Stimulated activated CD8-positive, alpha-beta memory T cell treated with anti-CD3 and anti-CD28 coated beads, Interleukin-15, amount 100 ng/mL, for 4 hours (primary cell): ENCODE results near the gene PTPRM.
"Not testable (repeated sequence)": the region's sequence is repeated elsewhere in the genome, so short reads cannot be mapped to it uniquely, and the experiment has no call there.

Experiments used
- DNase-seq, 2 donors: peaks; one replicate each; pipeline ENCODE4 v3.0.0-alpha.2; 2020; ENCODE audit warnings: low read depth in 2 of 2

PTPRM gene

DNA sequence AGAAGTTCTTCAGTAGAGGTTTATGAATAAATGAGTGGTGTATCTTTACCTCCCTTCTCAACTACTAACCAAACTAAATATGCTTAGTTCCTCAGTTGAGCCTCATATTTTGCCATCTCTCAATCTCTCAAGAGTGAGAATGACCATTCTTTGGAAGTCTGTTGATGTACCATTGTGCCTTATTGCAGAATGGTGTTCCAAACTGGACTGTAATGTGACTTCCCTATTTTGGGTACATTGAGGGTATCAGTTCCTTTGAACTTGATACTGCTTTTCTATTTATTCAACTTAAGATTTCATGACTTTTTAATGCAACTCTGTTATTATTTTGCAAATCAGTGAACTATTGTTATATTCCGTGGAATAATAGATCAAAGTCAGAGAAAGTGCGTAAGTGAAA, 159.4 kb downstream of the PTPRM start:
- DNase-seq, result no peak

DNA sequence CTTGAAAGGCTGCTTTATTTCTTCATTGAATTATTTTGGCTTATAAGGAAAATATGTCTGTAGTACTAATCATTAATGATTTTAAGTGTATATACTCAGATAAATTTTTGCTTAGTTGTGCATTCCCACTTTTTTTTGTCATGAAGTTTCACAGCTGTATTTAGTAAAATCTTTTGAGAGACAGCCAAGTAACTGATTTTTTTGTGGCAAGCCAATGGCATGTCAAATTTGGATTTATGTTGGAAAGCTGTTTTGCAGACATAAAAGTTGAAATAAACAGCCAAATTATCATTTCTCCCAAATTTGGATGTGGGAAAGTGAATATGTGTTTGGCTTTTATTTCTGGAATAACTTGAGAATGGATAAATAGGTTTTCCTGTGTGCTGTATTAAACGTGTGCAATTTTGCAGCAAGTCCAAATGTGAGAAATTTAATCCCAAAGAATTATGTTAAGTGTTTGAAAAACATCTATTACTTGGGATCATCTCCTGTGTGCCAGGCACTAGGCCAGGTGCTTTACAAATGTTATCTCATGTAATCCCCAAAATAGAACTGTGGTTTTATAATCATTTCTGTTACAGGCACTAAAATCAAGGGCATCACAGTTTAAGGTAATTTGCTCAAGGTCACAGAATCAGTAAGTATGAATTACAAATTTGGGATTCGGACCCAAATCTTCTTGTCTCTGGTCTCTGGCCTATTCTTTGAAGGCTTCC, 160.4 kb downstream of the PTPRM start:
- no peak for DNase-seq

DNA sequence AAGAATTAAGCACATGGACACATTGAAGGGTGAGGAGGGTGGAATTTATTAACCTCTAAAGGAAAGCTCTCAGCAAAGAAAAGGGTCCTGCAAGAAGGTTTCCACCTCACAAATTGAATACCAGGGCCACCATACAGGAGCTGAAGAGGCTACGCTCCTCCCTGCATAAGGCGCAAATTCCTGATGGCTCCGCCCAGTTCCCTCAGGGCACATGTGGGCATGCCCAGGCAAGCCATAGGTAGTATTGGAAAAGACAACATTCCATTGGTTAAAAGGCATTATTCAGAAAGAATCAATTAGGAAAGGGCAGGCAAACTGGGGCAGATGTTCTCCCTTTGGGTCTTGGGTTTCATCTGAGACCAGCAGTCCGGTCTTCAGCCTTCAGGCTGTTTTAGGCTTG, 161.2 kb downstream of the PTPRM start:
- DNase-seq, result no peak

DNA sequence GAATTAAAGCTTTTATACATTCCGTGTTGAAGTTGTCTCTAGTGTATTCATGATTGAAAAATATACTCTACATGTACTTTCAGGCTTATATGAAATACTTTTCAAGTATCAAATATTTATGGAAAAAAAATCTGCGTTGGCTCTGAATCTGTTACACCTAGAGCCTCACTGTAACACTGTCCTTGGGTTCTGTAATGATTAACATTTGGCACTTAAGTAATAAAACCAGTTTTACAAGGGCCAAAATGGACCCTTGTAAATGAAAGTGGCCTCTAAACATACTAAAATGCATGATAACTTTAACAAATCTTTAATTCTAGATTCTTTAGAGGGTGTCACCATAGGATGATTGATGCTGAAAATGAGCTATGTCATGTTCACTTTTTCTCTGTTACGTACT, 162.8 kb downstream of the PTPRM start:
- DNase-seq, result no peak

DNA sequence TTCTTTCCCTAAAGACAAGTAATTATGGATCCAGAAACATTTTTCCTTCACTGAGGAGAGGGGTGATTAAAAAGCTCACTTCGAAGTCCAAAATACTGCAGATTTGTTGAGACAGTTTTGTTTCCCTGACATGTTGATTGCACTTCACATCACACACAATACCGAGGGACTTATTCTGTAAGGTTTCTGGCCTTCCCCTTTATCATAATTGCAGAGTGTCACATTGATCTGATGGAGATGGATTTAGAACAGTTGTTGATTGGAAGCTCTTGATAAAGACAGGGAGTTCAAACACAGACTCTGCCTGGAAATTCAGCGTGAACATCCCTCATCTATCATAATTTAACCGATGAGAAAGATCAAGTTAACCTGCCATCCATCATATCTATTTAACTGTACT, 163.6 kb downstream of the PTPRM start:
- no peak for DNase-seq

DNA sequence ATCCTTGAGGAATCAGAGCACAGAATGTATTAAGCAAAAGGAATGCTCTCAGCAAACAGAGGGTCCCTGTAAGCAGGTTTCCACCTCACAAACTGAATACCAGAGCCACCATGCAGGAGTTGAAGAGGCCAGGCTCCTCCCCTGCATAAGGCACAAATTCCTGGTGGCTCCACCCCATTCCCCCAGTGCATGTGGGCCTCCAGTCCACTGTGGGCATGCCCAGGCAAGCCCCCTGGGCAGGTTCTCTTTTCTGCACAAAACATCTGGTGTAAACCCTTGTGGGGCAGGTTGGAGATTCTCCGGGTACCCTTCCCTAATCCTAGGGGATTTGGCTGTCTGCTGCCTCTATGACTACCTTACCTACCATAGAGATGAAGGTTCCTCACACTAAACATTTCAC, 166.5 kb downstream of the PTPRM start:
- no peak for DNase-seq

DNA sequence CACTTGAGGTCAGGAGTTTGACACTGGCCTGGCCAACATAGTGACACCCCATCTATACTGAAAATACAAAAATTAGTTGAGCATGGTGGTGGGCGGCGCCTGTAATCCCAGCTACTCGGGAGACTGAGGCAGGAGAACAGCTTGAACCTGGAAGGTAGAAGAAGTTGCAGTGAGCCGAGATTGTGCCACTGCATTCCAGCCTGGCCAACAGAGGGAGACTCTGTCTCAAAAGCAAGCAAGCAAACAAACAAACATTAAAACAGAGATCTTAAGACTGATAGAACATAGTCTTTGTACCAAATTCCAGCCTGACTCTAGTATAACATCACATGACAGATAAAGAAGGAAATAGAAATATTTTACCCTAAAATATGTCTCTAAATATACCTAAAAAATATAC, 168.1 kb downstream of the PTPRM start:
- no peak for DNase-seq

DNA sequence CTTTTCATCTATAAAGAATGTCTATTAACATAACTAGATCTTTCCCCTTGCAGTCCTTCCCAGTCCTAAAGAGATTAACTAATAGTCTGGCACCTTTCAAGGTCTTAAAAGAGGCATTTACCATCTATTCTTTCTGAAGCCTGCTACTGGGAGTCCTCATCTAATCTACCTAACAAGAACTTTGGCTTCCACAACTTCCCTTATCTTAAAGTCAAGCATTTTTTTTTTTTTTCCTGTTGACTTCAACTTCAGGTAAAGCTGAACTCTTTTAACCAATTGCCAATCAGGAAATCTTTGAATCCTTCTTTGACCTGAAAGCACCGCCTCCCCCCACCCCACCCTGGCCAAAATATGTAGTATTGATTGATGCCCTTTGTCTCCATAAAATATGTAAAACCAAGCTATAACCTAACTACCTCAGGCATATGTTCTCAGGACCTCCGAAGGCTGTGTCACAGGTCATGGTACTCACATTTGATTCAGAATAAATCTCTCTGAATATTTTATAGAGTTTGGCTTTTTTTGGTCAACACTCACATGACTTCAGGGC, 168.6 kb downstream of the PTPRM start:
- DNase-seq, result no peak

DNA sequence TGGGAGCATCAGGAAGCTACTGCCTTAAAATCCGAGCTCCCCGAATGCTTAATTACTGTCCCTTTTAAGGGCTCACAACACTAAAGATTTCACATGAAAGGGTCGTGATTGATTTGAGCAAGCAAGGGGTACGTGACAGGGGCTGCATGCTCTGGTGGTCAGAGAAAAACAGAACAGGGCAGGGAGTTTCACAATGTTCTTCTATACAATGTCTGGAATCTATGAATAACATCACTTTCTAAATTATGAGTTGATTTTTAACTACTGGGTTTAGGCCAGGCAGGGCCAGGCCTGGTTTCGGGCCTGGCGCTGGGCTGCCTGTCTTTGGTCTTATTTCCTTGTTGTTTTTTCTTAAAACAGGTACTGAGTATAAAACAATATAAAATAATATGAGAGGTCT, 169.4 kb downstream of the PTPRM start:
- DNase-seq, result not testable (repeated sequence)

DNA sequence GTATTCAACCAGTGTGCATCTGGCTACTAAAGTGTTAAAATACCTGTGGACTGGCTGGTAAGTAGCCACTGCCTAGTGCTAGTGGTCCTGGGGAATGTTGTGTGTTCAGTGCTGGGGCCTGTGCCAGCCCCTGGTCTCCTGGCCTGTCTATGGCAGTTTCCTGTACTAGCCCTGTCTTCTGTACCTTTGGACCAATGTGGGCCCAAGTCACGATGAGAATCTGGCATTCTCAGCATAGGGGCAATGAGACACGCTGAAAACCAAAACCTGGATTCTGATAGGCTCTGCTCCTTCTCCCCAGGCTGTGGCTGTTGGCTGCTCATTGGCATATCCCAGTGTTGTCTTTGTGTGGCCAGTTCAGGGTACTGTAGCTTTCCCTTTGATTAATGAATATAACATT, 170.4 kb downstream of the PTPRM start:
- DNase-seq, result no peak

DNA sequence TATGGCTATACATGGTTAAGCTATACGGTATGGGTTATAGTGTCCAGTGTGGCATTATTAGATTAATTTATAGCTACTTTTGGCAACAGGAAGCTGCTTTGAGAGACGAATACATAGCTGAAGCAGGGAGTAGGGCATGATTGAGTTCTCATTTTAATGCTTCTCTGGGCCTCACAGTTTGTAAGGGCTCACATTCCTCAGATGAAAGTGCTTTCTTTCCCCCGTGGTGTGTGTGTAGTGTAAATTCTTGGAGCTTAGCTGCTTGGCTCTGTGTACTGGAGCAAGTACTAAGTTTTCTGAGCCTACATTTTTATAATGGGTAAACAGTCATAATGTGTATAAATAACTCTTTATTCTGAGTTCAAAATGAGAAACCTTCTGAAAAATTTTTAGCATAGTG, 173.7 kb downstream of the PTPRM start:
- DNase-seq, result no peak

DNA sequence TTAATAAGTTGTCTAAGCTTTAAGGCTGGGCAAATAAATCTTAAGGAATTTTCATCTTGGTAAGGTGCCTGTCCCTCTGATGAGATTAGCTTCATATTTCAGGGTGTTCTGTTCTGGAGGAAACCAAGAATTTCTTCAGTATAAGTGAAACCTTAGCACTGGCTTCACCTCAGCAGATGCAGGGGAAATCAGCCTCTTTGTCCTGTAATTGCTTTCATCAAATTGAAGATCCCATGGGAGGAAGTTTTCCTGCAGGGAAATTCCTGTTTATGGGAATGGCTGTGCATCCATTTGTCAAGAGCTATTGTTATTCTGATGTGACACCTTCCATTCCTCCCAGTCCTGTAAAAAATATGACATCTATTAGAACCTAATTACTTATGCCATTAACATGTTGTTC, 174.5 kb downstream of the PTPRM start:
- DNase-seq, result no peak

DNA sequence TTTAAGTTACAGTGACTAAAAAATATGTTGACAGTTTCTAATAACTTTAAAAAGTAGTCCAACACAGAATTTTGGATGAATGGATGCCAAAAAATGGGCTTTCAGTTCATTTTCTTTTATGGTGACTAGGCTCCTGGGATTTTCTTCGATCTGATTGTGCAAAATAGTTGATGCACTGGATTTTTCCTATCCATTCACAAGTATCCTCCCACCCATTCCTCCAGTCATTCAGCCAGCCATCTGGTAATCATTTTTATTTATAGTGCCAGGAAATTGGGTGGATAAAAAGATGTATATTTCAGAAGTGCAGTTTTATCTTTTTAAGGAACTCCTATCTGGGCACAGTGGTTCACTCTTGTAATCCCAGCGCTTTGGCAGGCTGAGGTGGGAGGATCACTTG, 175.1 kb downstream of the PTPRM start:
- no peak for DNase-seq

DNA sequence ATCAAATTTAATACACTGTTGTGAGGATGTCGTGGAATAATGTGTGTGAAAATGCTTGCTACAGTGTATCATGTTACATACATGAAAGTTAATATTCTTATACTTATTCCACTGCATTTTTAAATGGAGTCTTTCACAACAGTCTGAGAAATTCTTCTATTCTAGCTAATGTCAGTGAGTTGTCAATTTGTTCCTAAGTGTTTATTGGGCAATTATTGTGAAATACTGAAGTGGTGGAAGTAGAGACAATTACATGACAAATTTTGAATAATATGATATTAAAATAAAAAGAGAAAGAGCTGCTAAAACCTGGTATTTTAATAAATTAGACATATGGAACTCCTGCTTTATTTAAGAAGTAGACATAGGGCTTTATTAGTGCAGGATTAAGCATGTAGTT, 176.1 kb downstream of the PTPRM start:
- DNase-seq, result no peak

DNA sequence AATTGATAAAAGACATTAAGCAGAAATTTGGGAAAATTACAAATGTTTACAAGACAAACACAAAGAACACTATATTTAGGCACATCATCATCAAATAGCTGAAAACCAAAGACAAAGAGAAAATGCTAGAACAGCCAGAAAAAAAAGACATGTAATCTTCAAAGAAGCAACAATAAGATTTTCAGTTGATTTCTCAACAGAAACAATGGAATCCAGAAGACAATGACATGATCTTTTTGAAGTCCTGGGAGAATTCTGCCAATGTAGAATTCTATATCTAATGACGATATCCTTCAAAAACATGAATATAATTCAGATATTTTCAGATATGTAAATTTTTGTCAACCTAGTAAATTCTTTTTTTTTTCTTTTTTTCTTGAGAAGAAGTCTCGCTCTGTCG, 179.0 kb downstream of the PTPRM start:
- no peak for DNase-seq

DNA sequence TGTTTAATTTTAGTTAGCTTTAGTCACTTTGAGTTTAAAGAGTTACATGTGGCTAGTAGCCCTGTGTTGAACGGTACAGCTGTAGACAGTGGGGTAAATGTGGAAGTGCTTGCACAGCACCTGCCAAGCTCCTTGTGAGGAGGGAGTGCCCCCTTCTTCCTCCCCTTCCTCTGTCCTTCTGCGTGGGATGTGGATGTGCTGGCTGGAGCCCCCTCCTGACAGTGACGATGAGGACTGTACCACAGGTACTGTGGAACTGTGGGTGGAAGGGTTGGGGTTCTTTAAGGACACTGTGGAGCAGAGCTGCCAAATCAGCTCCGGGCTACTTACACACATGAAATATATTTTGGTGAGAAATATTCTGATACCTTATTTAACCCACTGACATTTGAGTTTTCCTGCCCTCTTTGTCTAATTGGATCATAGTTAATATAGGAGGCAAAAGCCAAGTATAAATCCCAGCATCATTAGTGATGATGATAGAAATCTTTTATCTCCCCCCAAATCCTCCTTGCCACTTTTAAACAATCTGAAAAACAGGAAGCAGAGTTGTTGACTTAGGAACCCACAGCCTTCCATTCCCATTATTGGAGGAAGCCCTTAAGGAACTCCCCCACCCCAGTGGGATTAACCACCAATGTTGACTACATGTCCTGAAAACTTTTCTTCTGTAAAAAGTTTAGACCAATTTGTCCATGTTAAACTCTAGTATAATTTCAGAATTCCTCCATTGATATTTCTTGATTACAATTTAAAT, 181.3 kb downstream of the PTPRM start:
- no peak for DNase-seq

DNA sequence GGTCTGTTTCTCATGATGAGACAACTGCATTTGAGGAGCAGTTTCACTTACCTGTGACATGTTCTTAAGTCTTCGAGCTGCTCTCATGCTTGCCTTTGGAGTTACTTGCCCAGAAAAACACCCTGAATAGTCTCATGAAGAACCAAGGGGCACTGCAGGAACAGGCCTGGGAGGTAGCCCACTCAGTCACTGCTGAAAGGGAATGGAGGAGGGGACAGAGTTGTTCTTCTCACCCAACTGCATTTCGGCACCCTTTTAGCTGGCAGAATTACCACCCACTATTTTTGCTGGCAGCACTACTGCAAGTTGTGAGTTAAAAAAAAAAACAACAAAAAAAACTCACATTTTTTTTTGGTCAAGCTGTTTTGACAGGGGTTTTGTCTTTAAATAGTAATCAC, 181.9 kb downstream of the PTPRM start:
- DNase-seq, result no peak

DNA sequence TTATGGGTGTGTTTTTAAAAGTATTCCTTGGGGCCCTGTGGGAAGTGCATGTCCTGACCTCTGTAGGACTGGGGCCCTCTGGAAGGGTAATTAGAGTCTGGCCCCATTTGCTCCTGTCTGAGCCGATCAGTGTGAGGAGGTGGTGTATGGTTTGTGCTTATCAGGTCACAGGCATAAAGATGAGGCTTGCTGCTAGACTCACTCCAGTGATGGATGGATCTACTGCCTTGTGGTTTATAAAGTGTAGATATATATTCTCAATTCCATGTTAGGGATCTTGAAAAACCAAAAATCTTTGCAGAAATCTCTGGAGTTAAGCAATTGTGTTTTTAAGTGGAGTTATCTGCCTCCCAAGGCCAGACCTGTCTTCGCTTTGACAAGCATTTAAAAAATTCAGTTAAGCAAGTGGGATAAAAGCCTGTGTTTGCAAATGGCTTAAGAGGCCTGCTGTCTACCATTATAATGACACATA, 182.4 kb downstream of the PTPRM start:
- DNase-seq, result no peak

DNA sequence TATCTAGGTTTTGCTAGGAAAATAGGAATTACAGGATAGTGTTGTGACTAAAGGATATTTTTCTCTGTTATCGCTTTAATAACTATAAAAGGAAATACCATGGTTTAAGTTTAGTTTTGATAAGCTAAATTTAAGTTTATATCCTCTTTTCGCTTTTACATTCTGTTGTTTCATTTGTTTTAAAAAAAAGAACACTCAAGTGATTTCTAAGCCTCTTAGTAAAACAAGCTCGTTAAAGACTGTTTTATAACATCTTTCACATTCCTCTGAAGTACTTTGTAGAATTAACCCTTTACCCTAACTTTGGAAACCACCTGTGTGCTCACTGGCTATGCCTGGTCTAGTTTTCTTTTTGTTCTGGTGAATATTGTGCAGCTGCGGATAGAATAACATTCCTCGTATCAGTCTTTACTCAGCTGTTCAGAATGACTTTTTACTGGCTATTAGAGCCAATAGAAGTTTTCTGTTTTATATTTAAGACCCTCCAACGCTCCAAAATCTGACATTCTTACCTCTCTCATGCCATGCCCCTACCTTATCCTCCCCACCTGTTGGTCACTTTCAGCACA, 183.1 kb downstream of the PTPRM start:
- DNase-seq, result no peak

DNA sequence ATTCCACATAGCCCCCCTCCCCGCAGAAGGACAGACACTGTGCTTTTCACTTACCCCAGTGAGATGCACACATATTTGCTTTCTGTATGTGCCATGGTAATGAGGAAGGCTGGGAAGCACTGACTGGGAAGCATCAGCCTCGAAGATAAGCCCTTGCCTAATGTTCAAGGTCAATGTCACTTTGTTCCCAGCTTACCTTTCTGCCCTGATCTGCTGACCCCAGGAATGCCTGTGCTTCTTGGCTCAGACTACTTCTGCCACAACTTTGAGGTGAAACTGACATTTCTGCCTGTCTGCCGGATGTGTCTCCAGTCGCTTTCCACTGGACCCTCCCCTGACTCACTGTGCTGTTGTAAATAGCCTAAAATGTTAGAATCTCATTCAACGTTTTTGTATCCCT, 183.8 kb downstream of the PTPRM start:
- DNase-seq, result no peak

DNA sequence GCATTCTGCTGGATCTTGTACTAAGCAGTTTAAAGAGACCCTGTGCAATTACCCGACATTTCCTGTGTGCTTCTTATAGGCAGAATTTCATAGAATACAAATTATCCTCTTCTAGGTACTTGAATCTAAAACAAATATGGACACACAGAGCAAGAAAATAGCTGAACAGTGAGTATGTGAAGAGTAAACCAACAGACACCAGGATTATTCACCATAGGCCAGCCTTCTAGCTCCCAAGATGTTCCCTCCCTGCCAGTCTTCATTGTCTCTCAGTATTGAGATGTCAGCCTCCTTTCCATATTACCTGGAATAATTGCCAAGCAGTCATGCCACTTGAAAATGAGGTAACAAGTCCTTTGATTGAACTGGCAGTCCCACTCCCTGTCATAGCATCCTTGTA, 187.1 kb downstream of the PTPRM start:
- DNase-seq, result no peak

DNA sequence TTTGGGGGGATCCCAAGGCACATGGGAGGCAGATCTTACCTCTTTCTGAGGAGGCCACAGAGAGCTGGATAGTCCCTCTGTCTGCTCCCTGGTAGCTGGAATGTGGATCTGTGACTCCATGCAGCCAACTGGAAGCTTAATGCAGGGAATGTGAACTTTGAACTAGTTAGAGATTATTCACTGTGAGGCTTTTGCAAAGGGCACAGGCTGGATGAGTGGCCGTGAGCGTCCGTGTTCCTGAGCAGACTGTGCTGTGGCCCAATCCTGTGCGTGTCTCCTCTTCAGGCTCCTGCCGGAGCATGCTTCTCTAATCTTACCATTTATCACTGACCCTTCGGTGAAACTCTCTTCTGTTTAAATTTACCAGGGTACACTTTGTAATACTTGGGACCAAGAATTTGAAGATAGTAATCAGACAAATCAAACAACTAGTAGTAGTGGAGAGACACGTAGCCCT, 187.6 kb downstream of the PTPRM start:
- no peak for DNase-seq
